Fibroblast of lung (primary cell): Measurements from ENCODE around the gene LHFPL2. TPM values are rescaled to one million over a fixed set of nuclear protein-coding genes. Genes with fewer than 3 reads are reported as not detected.

ENCODE experiments used
- DNase-seq, 2 donors: peaks; one replicate each; pipeline versions ENCODE4 v3.0.0 to v3.0.0-alpha.2; 2010; ENCODE audit warnings: low read depth in 2 of 2
- H2AFZ ChIP-seq: 2 replicates; pipeline ENCODE4 v1.5.1; 2012; ENCODE audit warnings: low read length, control low read depth, inconsistent platforms
- H3K27ac ChIP-seq: 2 replicates; pipeline ENCODE4 v1.5.1; 2011; ENCODE audit warnings: low read length, control low read depth; ENCODE audit not compliant: insufficient read depth
- H3K27me3 ChIP-seq: 2 replicates; pipeline ENCODE4 v1.5.1; 2011; ENCODE audit warnings: mild to moderate bottlenecking, low read length; ENCODE audit not compliant: control insufficient read depth, insufficient read depth
- H3K36me3 ChIP-seq: 2 replicates; pipeline ENCODE4 v1.5.1; 2011; ENCODE audit warnings: low read length; ENCODE audit not compliant: control insufficient read depth, insufficient read depth
- H3K4me1 ChIP-seq: 2 replicates; pipeline ENCODE4 v1.5.1; 2011; ENCODE audit warnings: low read length; ENCODE audit not compliant: control insufficient read depth, insufficient read depth; ENCODE audit errors: extremely low read depth
- H3K4me2 ChIP-seq: 2 replicates; pipeline ENCODE4 v1.5.1; 2011; ENCODE audit warnings: low read length, control low read depth; ENCODE audit not compliant: insufficient read depth; ENCODE audit errors: extremely low read depth
- H3K4me3 ChIP-seq, 4 experiments: fragments of 200-600 bp in 1 of 4; sonication (generic) in 1 of 4; replicated peaks in 1 of 4; 2 replicates each; pipeline ENCODE4 v1.5.1; 2011 to 2016; ENCODE audit warnings: low read length in 4 of 4, low read depth in 3 of 4, mild to moderate bottlenecking in 3 of 4, control low read depth in 2 of 4, inconsistent platforms in 1 of 4, mixed read lengths in 1 of 4; ENCODE audit not compliant: insufficient read depth in 1 of 4; ENCODE audit errors: control extremely low read depth in 1 of 4
- H3K79me2 ChIP-seq: 2 replicates; pipeline ENCODE4 v1.5.1; 2012; ENCODE audit warnings: mild to moderate bottlenecking, low read length, inconsistent platforms; ENCODE audit not compliant: control insufficient read depth, insufficient read depth
- H3K9ac ChIP-seq: 2 replicates; pipeline ENCODE4 v1.5.1; 2011; ENCODE audit warnings: mild to moderate bottlenecking, low read length, control low read depth; ENCODE audit not compliant: insufficient read depth
- H3K9me3 ChIP-seq: 2 replicates; pipeline ENCODE4 v1.5.1; 2012; ENCODE audit warnings: low read depth, low read length; ENCODE audit not compliant: control insufficient read depth, insufficient read depth
- H4K20me1 ChIP-seq: 2 replicates; pipeline ENCODE4 v1.5.1; 2011; ENCODE audit warnings: low read length; ENCODE audit not compliant: control insufficient read depth, insufficient read depth; ENCODE audit errors: extremely low read depth
- CTCF ChIP-seq, 2 donors: IDR thresholded peaks in 1 of 2; conservative IDR thresholded peaks in 1 of 2; 1 replicate in 1 of 2; 2 replicates in 1 of 2; pipeline ENCODE4 v1.5.1; 2011 to 2012; ENCODE audit warnings: low read length in 2 of 2, control low read depth in 1 of 2, inconsistent platforms in 1 of 2, low read depth in 1 of 2, mild to moderate bottlenecking in 1 of 2
- EZH2 ChIP-seq: IDR thresholded peaks from 2 replicates; pipeline ENCODE4 v1.5.1; 2012; ENCODE audit warnings: low read length, control low read depth, mild to moderate bottlenecking; ENCODE audit errors: missing control alignments
- polyA plus RNA-seq, 2 donors: library from polyadenylated mRNA; depleted of rRNA in 1 of 2; stranded (reverse) in 1 of 2; unstranded in 1 of 2; fragments of >200 nt; gene quantifications; 2 replicates each; pipeline ENCODE4 v1.2.1, GENCODE V29; 2011 to 2012; ENCODE audit warnings: missing spikeins in 1 of 2
- total RNA-seq: library from RNA; depleted of rRNA; stranded (reverse); fragments of >200 nt; gene quantifications from 2 replicates; pipeline ENCODE4 v1.2.1, GENCODE V29; 2014

The LHFPL2 gene
- total and polyA plus RNA-seq, 2 donors (not counting 1 experiment from before 2014, with no cell fraction given): 13.7 to 51.4 TPM

- Histone ChIP-seq H3K4me2 (no peak overlapping the region), H3K4me3 (no peak overlapping the region), H4K20me1 (no peaks in the 10 kb centered on the region), H2AFZ (no peak overlapping the region), H3K4me1 (peaks cover 3% of the 10 kb centered on the region), H3K27ac (no peak overlapping the region), H3K79me2 (no peaks in the 10 kb centered on the region), H3K36me3 (no peaks in the 10 kb centered on the region), H3K9ac (no peak overlapping the region), H3K9me3 (no peaks in the 10 kb centered on the region), H3K27me3 (no peaks in the 10 kb centered on the region)
- no peak for DNase-seq
- TF ChIP-seq CTCF (conservative IDR thresholded peaks at IDR 0.05 in 1 of 2, IDR thresholded peaks at IDR 0.05 in 1 of 2; ENCODE audit: low read depth in 1 of 2, low read length in 2 of 2) (no peak), EZH2 (no peak)
These were observed 44.8 kb upstream of the LHFPL2 start for GRCh38 chr5:78693339-78693738.

GRCh38 chr5:78691084-78691960, 42.8 kb upstream of the LHFPL2 start:
- H3K4me1 ChIP-seq: no peaks in the 10 kb centered on the region
- no peak overlapping the region for H3K4me3 ChIP-seq
- H3K79me2 ChIP-seq: no peaks in the 10 kb centered on the region
- no peak overlapping the region for H3K4me2 ChIP-seq
- no peaks in the 10 kb centered on the region for H4K20me1 ChIP-seq
- H3K27me3 ChIP-seq: no peaks in the 10 kb centered on the region
- H3K27ac ChIP-seq: no peak overlapping the region
- H2AFZ ChIP-seq: no peak overlapping the region
- DNase-seq: peak in 1 of 2 donors; percentile 29
- no peak for TF ChIP-seq EZH2
- no peak for TF ChIP-seq CTCF (conservative IDR thresholded peaks at IDR 0.05 in 1 of 2, IDR thresholded peaks at IDR 0.05 in 1 of 2; ENCODE audit: low read depth in 1 of 2, low read length in 2 of 2)
- H3K36me3 ChIP-seq: no peaks in the 10 kb centered on the region
- no peak overlapping the region for H3K9ac ChIP-seq
- no peaks in the 10 kb centered on the region for H3K9me3 ChIP-seq

- Histone ChIP-seq H3K27me3 (no peaks in the 10 kb centered on the region), H3K27ac (no peak overlapping the region), H3K9ac (no peak overlapping the region), H3K4me3 (no peak overlapping the region), H3K36me3 (no peaks in the 10 kb centered on the region), H2AFZ (no peak overlapping the region), H4K20me1 (no peaks in the 10 kb centered on the region), H3K4me2 (no peak overlapping the region), H3K4me1 (no peaks in the 10 kb centered on the region), H3K79me2 (no peaks in the 10 kb centered on the region), H3K9me3 (no peaks in the 10 kb centered on the region)
- DNase-seq: no peak
- no peak for TF ChIP-seq CTCF (conservative IDR thresholded peaks at IDR 0.05 in 1 of 2, IDR thresholded peaks at IDR 0.05 in 1 of 2; ENCODE audit: low read depth in 1 of 2, low read length in 2 of 2)
- no peak for TF ChIP-seq EZH2
These were observed 41.8 kb upstream of the LHFPL2 start for GRCh38 chr5:78690253-78690972.
